Measurements from ENCODE around the gene RANBP6.

GRCh38 chr9:6040077-6040476, 24.7 kb upstream of the RANBP6 start:
- TF ChIP-seq POLR2A (IDR thresholded peaks at IDR 0.05) (no peak), CTCF (IDR thresholded peaks at IDR 0.05) (no peak)
